ENCODE measurements around the gene USP40. TPM values are rescaled to one million over a fixed set of nuclear protein-coding genes. Genes with fewer than 3 reads are reported as not detected.
A peak's percentile ranks its signal among the peaks of the same experiment; 100 is the strongest.

USP40 gene
- total RNA-seq, 1 donor from 2014 or later, result 49.8 TPM

DNA sequence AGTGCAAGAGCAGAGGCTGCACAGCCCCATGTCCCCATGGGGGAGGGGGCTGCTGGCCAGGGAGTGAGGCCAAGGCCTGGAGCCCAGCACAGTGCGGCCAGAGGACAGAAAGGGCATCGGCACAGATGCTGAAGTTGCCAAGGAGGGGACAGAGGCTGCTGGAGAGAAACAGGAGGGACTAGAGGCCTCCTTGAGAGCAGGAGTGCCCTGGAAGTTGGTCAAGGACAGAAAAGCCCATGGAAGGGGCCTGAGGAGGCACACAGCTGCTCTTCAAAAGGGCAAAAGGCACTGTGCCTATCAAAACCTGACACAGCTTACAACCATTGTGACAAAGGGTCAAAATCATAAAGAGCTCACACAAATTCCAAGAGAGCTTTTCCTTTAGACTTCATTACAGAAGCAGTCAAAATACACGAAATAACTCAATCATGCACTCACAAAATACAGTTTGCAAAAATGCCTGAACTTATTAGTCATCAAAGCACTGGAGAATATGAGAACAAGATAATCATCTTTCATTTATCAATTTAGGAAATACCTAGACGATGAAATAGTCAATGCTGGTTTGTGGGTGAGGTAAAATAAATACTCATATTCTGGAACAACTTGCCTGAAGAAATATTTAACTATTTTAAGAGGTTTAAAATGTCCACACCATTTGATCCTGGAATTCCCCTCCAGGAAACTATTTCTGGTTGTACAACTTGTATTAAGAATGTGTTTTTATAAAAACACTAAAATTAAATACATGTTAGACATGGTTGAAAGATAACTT, 79.6 kb downstream of the USP40 start:
- Histone ChIP-seq H3K27me3 (ENCODE audit: control insufficient read depth, insufficient read depth, low read length) (no peaks in the 10 kb centered on the region), H3K4me3 (ENCODE audit: low read depth, low read length) (no peak overlapping the region), H3K36me3 (ENCODE audit: control insufficient read depth, insufficient read depth, low read length) (peaks cover 3% of the 10 kb centered on the region)
- DNase-seq (ENCODE audit: low read depth), result peak; percentile 61
- TF ChIP-seq, protein P1, sequence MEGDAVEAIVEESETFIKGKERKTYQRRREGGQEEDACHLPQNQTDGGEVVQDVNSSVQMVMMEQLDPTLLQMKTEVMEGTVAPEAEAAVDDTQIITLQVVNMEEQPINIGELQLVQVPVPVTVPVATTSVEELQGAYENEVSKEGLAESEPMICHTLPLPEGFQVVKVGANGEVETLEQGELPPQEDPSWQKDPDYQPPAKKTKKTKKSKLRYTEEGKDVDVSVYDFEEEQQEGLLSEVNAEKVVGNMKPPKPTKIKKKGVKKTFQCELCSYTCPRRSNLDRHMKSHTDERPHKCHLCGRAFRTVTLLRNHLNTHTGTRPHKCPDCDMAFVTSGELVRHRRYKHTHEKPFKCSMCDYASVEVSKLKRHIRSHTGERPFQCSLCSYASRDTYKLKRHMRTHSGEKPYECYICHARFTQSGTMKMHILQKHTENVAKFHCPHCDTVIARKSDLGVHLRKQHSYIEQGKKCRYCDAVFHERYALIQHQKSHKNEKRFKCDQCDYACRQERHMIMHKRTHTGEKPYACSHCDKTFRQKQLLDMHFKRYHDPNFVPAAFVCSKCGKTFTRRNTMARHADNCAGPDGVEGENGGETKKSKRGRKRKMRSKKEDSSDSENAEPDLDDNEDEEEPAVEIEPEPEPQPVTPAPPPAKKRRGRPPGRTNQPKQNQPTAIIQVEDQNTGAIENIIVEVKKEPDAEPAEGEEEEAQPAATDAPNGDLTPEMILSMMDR (IDR thresholded peaks at IDR 0.05; ENCODE audit: insufficient read depth, low read length, poor library complexity, severe bottlenecking), result no peak

DNA sequence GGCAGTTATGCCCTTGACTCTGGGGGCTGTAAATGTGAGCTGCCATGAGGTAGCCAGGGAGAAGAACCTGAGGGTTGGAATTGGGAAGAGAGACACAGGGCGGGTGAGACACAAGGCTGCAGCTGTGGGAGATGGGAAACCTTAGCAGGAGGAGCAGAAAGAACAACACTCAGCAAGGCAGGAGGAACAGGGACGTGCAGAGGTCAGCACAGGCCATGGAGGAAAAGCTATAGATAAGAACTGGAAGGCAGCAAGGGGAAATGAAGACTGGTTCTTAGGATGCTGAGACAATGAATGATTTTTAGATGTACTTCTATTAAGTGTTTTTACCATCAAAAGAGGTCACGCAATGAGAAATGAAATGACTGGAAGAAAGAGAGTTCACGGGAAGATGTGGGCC, 80.2 kb downstream of the USP40 start:
- no peak overlapping the region for H3K4me3 ChIP-seq (ENCODE audit: low read depth, low read length)
- no peak for DNase-seq (ENCODE audit: low read depth)
- H3K27me3 ChIP-seq (ENCODE audit: control insufficient read depth, insufficient read depth, low read length), result no peaks in the 10 kb centered on the region
- TF ChIP-seq, protein P1 (IDR thresholded peaks at IDR 0.05; ENCODE audit: insufficient read depth, low read length, poor library complexity, severe bottlenecking), result no peak
- peaks cover 5% of the 10 kb centered on the region for H3K36me3 ChIP-seq (ENCODE audit: control insufficient read depth, insufficient read depth, low read length)

DNA sequence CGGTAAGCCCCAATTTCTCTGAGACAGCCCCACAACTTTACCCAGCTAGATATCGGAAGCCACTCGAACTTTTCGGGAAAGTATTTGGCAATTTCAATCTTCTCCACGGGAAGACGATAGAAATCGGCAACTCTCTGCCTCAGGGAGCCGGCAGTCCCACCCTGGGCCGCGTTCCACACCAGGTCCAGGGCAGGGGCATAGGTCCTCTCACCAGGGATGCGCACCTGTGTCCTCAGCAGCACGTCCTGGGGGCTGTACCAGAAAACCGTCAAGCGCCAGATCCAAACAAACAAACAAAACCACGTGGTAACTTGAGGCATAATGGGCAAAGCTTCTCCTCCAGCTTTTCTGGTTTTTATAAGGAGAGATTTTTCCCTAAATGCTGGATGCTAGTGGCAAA, 80.9 kb downstream of the USP40 start:
- Histone ChIP-seq H3K4me3 (ENCODE audit: low read depth, low read length) (no peak overlapping the region), H3K36me3 (ENCODE audit: control insufficient read depth, insufficient read depth, low read length) (peaks cover 6% of the 10 kb centered on the region), H3K27me3 (ENCODE audit: control insufficient read depth, insufficient read depth, low read length) (no peaks in the 10 kb centered on the region)
- TF ChIP-seq, protein P1 (IDR thresholded peaks at IDR 0.05; ENCODE audit: insufficient read depth, low read length, poor library complexity, severe bottlenecking), result no peak
- no peak for DNase-seq (ENCODE audit: low read depth)

GRCh38 chr2:233482616-233483015, 84.0 kb downstream of the USP40 start:
- peaks cover 4% of the 10 kb centered on the region for H3K36me3 ChIP-seq (ENCODE audit: control insufficient read depth, insufficient read depth, low read length)
- TF ChIP-seq, protein P1 (IDR thresholded peaks at IDR 0.05; ENCODE audit: insufficient read depth, low read length, poor library complexity, severe bottlenecking), result no peak
- H3K4me3 ChIP-seq (ENCODE audit: low read depth, low read length), result no peak overlapping the region

GRCh38 chr2:233481368-233482142, 85.0 kb downstream of the USP40 start:
- peaks cover 4% of the 10 kb centered on the region for H3K36me3 ChIP-seq (ENCODE audit: control insufficient read depth, insufficient read depth, low read length)
- TF ChIP-seq, protein P1 (IDR thresholded peaks at IDR 0.05; ENCODE audit: insufficient read depth, low read length, poor library complexity, severe bottlenecking), result no peak
- H3K27me3 ChIP-seq (ENCODE audit: control insufficient read depth, insufficient read depth, low read length), result no peaks in the 10 kb centered on the region
- no peak for DNase-seq (ENCODE audit: low read depth)
- H3K4me3 ChIP-seq (ENCODE audit: low read depth, low read length), result no peak overlapping the region

More at GRCh38 chr2:233482616-233483015, 84.0 kb downstream of the USP40 start:
- H3K27me3 ChIP-seq (ENCODE audit: control insufficient read depth, insufficient read depth, low read length), result no peaks in the 10 kb centered on the region
- no peak for DNase-seq (ENCODE audit: low read depth)

Measured in kidney epithelial cell (primary cell).